Thyroid gland (tissue), 4 donors: ENCODE data around the gene GRAMD4. TPM values are rescaled to one million over a fixed set of nuclear protein-coding genes. Genes with fewer than 3 reads are reported as not detected.

Experiments
- DNase-seq, 2 donors: peaks; one replicate each; pipeline ENCODE4 v3.0.0-alpha.2; 2019
- H3K27ac ChIP-seq, 3 donors: fragments of 200-600 bp; sonication (generic); 1 replicate in 2 of 3; 2 replicates in 1 of 3; pipeline ENCODE4 v1.5.1; 2016 to 2019; ENCODE audit warnings: mild to moderate bottlenecking in 1 of 3, moderate library complexity in 1 of 3
- H3K27me3 ChIP-seq: fragments of 200-600 bp; sonication (generic); one replicate; pipeline ENCODE4 v1.5.1; 2019
- H3K36me3 ChIP-seq, 2 donors: fragments of 200-600 bp; sonication (generic); one replicate each; pipeline ENCODE4 v1.5.1; 2016 to 2019
- H3K4me1 ChIP-seq, 2 donors: fragments of 200-600 bp; sonication (generic); one replicate each; pipeline ENCODE4 v1.5.1; 2017 to 2019
- H3K4me3 ChIP-seq, 3 donors: fragments of 200-600 bp; sonication (generic); replicated peaks in 1 of 3; 1 replicate in 2 of 3; 2 replicates in 1 of 3; pipeline ENCODE4 v1.5.1; 2016; ENCODE audit warnings: mild to moderate bottlenecking in 1 of 3
- H3K9me3 ChIP-seq: fragments of 200-600 bp; sonication (generic); one replicate; pipeline ENCODE4 v1.5.1; 2017
- CTCF ChIP-seq, 6 experiments: fragments of 200-600 bp in 3 of 6; fragments of 450-650 bp in 3 of 6; sonication (generic) in 3 of 6; IDR thresholded peaks; one replicate each; pipeline ENCODE4 v1.5.1; 2016 to 2019; ENCODE audit warnings: antibody characterized with exemption in 6 of 6, mild to moderate bottlenecking in 2 of 6, inconsistent platforms in 1 of 6, moderate library complexity in 1 of 6
- POLR2A ChIP-seq, 2 donors: fragments of 450-650 bp; IDR thresholded peaks; one replicate each; pipeline ENCODE4 v1.6.1; 2017; ENCODE audit warnings: antibody characterized with exemption in 2 of 2, mild to moderate bottlenecking in 2 of 2, moderate library complexity in 1 of 2
- WGBS, 2 donors: methylation state at CpG; one replicate each; pipeline ENCODE4 v1.1.5; 2017; 5-methylcytosine and 5-hydroxymethylcytosine counted together
- intact Hi-C: fragments of 100-400 bp; cut with DNase I; formaldehyde crosslinking; loops from one replicate; pipeline ENCODE4 v1.15.1; 2023
- total RNA-seq, 4 donors: library from RNA; depleted of rRNA; stranded (reverse); fragments of >200 nt; gene quantifications; one replicate each; pipeline ENCODE4 v1.2.3, GENCODE V29; 2016

GRAMD4 gene
- total RNA-seq, 4 donors from 2014 or later, result 33.5 to 193 (median 62.1) TPM

- H3K4me1 ChIP-seq, result peaks cover 71 to 77% of the 10 kb centered on the region in 2 donors
Measured at GRCh38 chr22:46596819-46597218, 23.4 kb upstream of the GRAMD4 start.

GRCh38 chr22:46598224-46598623 is 22.0 kb upstream of the GRAMD4 start:
- 89 to 90% methylated on average over 7 of the region's 7 CpGs for WGBS, 2 donors
- H3K27me3 ChIP-seq, result no peaks in the 10 kb centered on the region
- peaks cover 57 to 63% of the 10 kb centered on the region in 2 donors for H3K4me1 ChIP-seq
- no peak overlapping the region for H3K4me3 ChIP-seq
- intact Hi-C loops, result no loop called here
- DNase-seq, result no peak
- H3K27ac ChIP-seq, result peak overlapping the region; percentile 21 to 63 (median 56)
- H3K9me3 ChIP-seq, result no peaks in the 10 kb centered on the region
- no peak for TF ChIP-seq CTCF (IDR thresholded peaks at IDR 0.05)
- no peak for TF ChIP-seq POLR2A (IDR thresholded peaks at IDR 0.05)
- no peaks in the 10 kb centered on the region for H3K36me3 ChIP-seq

More at GRCh38 chr22:46596819-46597218, 23.4 kb upstream of the GRAMD4 start:
- Histone ChIP-seq H3K9me3 (no peaks in the 10 kb centered on the region), H3K27ac (peak overlapping the region; percentile 37 to 83 (median 81)), H3K27me3 (no peaks in the 10 kb centered on the region), H3K36me3 (no peaks in the 10 kb centered on the region), H3K4me3 (no peak overlapping the region)
- peak; percentile 98 to 99 for DNase-seq
- WGBS, 2 donors, result 29 to 43% methylated on average over 7 of the region's 7 CpGs
- TF ChIP-seq POLR2A (IDR thresholded peaks at IDR 0.05) (peak in 1 of 2 donors; percentile 30), CTCF (IDR thresholded peaks at IDR 0.05) (peak in 5 of 6 experiments; percentile 29 to 63 (median 51))
- intact Hi-C loops, result no loop called here

GRCh38 chr22:46598737-46599424 is 21.3 kb upstream of the GRAMD4 start:
- H3K27ac ChIP-seq, result peak overlapping the region; percentile 11 to 63 (median 56)
- no peaks in the 10 kb centered on the region for H3K36me3 ChIP-seq
- H3K27me3 ChIP-seq, result no peaks in the 10 kb centered on the region
- no peak for DNase-seq
- H3K4me3 ChIP-seq, result no peak overlapping the region
- WGBS, 2 donors, result 73 to 76% methylated on average over 18 of the region's 18 CpGs
- intact Hi-C loops, result no loop called here
- TF ChIP-seq CTCF (IDR thresholded peaks at IDR 0.05) (no peak), POLR2A (IDR thresholded peaks at IDR 0.05) (no peak)
- peaks cover 53 to 60% of the 10 kb centered on the region in 2 donors for H3K4me1 ChIP-seq
- no peaks in the 10 kb centered on the region for H3K9me3 ChIP-seq

GRCh38 chr22:46600273-46600796 is 19.9 kb upstream of the GRAMD4 start:
- no peak overlapping the region for H3K27ac ChIP-seq
- peaks cover 38 to 45% of the 10 kb centered on the region in 2 donors for H3K4me1 ChIP-seq
- intact Hi-C loops, result no loop called here
- 89 to 95% methylated on average over 15 of the region's 15 CpGs for WGBS, 2 donors
- H3K27me3 ChIP-seq, result no peaks in the 10 kb centered on the region
- H3K4me3 ChIP-seq, result no peak overlapping the region
- TF ChIP-seq POLR2A (IDR thresholded peaks at IDR 0.05), result no peak
- TF ChIP-seq CTCF (IDR thresholded peaks at IDR 0.05), result no peak
- DNase-seq, result no peak
- no peaks in the 10 kb centered on the region for H3K9me3 ChIP-seq
- no peaks in the 10 kb centered on the region for H3K36me3 ChIP-seq

- Histone ChIP-seq H3K36me3 (no peaks in the 10 kb centered on the region), H3K27ac (no peak overlapping the region), H3K4me3 (no peak overlapping the region), H3K27me3 (no peaks in the 10 kb centered on the region), H3K4me1 (peaks cover 24 to 28% of the 10 kb centered on the region in 2 donors), H3K9me3 (no peaks in the 10 kb centered on the region)
- WGBS, 2 donors, result 83 to 92% methylated on average over 2 to 15 of the region's 15 CpGs
- intact Hi-C loops, result no loop called here
- DNase-seq, result no peak
- no peak for TF ChIP-seq POLR2A (IDR thresholded peaks at IDR 0.05)
- no peak for TF ChIP-seq CTCF (IDR thresholded peaks at IDR 0.05)
Measured at GRCh38 chr22:46602025-46602424, 18.2 kb upstream of the GRAMD4 start.
